KMS-11 (cell line): ENCODE results near the gene LCMT1.

Experiments
- H2AFZ ChIP-seq: fragments of 200-600 bp; sonication (generic); 2 replicates; pipeline ENCODE4 v1.6.1; 2016; ENCODE audit warnings: antibody characterized with exemption, mixed run types, low read depth
- H3K27ac ChIP-seq: fragments of 200-600 bp; sonication (generic); 2 replicates; pipeline ENCODE4 v1.6.1; 2016; ENCODE audit warnings: mild to moderate bottlenecking, mixed run types
- H3K27me3 ChIP-seq: fragments of 200-600 bp; sonication (generic); 2 replicates; pipeline ENCODE4 v1.6.1; 2017; ENCODE audit warnings: mild to moderate bottlenecking, low read depth, mixed run types, moderate library complexity; ENCODE audit not compliant: insufficient read depth
- H3K36me3 ChIP-seq: fragments of 200-600 bp; sonication (generic); 2 replicates; pipeline ENCODE4 v1.6.1; 2017; ENCODE audit warnings: mild to moderate bottlenecking, mixed run types; ENCODE audit not compliant: insufficient read depth
- H3K4me1 ChIP-seq: fragments of 200-600 bp; sonication (generic); 2 replicates; pipeline ENCODE4 v1.6.1; 2016; ENCODE audit warnings: mild to moderate bottlenecking, low read depth, mixed run types; ENCODE audit not compliant: poor library complexity, severe bottlenecking
- H3K4me2 ChIP-seq: fragments of 200-600 bp; sonication (generic); 2 replicates; pipeline ENCODE4 v1.7.0; 2016; ENCODE audit warnings: mild to moderate bottlenecking, mixed run types
- H3K4me3 ChIP-seq: fragments of 200-600 bp; sonication (generic); IDR thresholded peaks from 2 replicates; pipeline ENCODE4 v1.6.1; 2017; ENCODE audit warnings: low read depth, low read length, mixed read lengths; ENCODE audit not compliant: insufficient read depth
- H3K79me2 ChIP-seq: fragments of 200-600 bp; sonication (generic); 2 replicates; pipeline ENCODE4 v1.6.1; 2016; ENCODE audit warnings: low read depth, mixed run types; ENCODE audit not compliant: insufficient read depth
- H3K9ac ChIP-seq: fragments of 200-600 bp; sonication (generic); 2 replicates; pipeline ENCODE4 v1.6.1; 2016; ENCODE audit warnings: mild to moderate bottlenecking, mixed run types
- H4K20me1 ChIP-seq: fragments of 200-600 bp; sonication (generic); 2 replicates; pipeline ENCODE4 v1.6.1; 2016; ENCODE audit warnings: mild to moderate bottlenecking, mixed run types; ENCODE audit not compliant: insufficient read depth
- CTCF ChIP-seq: fragments of 200-600 bp; sonication (generic); conservative IDR thresholded peaks from 2 replicates; pipeline ENCODE4 v1.6.1; 2017; ENCODE audit warnings: low read depth, mild to moderate bottlenecking, antibody characterized with exemption, low read length, moderate library complexity, mixed read lengths

LCMT1 gene

GRCh38 chr16:25192096-25192495 is 80.6 kb downstream of the LCMT1 start:
- no peaks in the 10 kb centered on the region for H4K20me1 ChIP-seq
- no peaks in the 10 kb centered on the region for H3K27me3 ChIP-seq
- H3K4me2 ChIP-seq: no peak overlapping the region
- no peaks in the 10 kb centered on the region for H3K79me2 ChIP-seq
- H3K36me3 ChIP-seq: no peaks in the 10 kb centered on the region
- no peak for TF ChIP-seq CTCF
- H3K4me3 ChIP-seq: no peak overlapping the region
- H3K4me1 ChIP-seq: no peaks in the 10 kb centered on the region
- no peak overlapping the region for H3K27ac ChIP-seq
- no peak overlapping the region for H2AFZ ChIP-seq
- no peak overlapping the region for H3K9ac ChIP-seq

- Histone ChIP-seq H3K9ac (no peak overlapping the region), H3K27ac (no peak overlapping the region), H3K27me3 (no peaks in the 10 kb centered on the region), H3K4me3 (no peak overlapping the region), H3K4me2 (no peak overlapping the region), H3K36me3 (no peaks in the 10 kb centered on the region), H3K79me2 (no peaks in the 10 kb centered on the region), H2AFZ (no peak overlapping the region), H3K4me1 (no peaks in the 10 kb centered on the region), H4K20me1 (no peaks in the 10 kb centered on the region)
- TF ChIP-seq CTCF: no peak
Observed at GRCh38 chr16:25194273-25194878, 82.8 kb downstream of the LCMT1 start.

- no peaks in the 10 kb centered on the region for H3K79me2 ChIP-seq
- no peak overlapping the region for H3K4me2 ChIP-seq
Observed at GRCh38 chr16:25198021-25198420, 86.5 kb downstream of the LCMT1 start.

GRCh38 chr16:25199457-25199856 is 87.9 kb downstream of the LCMT1 start:
- Histone ChIP-seq H3K9ac (no peak overlapping the region), H2AFZ (no peak overlapping the region), H4K20me1 (no peaks in the 10 kb centered on the region), H3K4me2 (no peak overlapping the region), H3K79me2 (no peaks in the 10 kb centered on the region), H3K36me3 (no peaks in the 10 kb centered on the region), H3K27ac (no peak overlapping the region), H3K4me1 (no peaks in the 10 kb centered on the region), H3K4me3 (no peak overlapping the region), H3K27me3 (no peaks in the 10 kb centered on the region)
- TF ChIP-seq CTCF: no peak

More at GRCh38 chr16:25198021-25198420, 86.5 kb downstream of the LCMT1 start:
- Histone ChIP-seq H3K4me3 (no peak overlapping the region), H3K9ac (no peak overlapping the region), H4K20me1 (no peaks in the 10 kb centered on the region), H2AFZ (no peak overlapping the region), H3K27me3 (no peaks in the 10 kb centered on the region), H3K36me3 (no peaks in the 10 kb centered on the region), H3K4me1 (no peaks in the 10 kb centered on the region), H3K27ac (no peak overlapping the region)
- TF ChIP-seq CTCF: no peak
